NOMO-1 treated with dmso at 0.1 percent for 144 hours (cell line): ENCODE results near the gene ZNRF2.

ENCODE experiments used
- DNase-seq: peaks from one replicate; lab custom pipeline; 2025; ENCODE audit not compliant: unreplicated experiment; lab: John Stamatoyannopoulos, UW

ZNRF2 gene

DNA sequence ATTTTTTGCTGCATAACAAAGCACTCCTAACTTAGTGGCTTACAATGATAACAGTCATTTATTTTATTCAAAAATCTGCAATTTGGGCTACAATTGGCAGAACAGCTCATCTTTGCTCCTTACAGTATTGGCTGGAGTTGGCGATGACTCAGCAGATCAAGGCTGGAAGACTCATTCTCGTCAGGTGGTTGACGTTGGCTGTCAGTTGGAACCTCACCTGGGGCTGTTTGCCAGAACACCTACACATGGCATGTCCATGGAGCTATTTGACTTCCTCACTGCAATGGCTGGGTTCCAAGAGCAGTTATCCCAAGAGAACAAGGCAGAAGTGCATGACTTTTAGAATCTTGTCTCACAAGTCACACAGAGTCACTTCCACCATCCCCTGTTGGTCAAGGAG, 119.1 kb downstream of the ZNRF2 start:
- DNase-seq = no peak

DNA sequence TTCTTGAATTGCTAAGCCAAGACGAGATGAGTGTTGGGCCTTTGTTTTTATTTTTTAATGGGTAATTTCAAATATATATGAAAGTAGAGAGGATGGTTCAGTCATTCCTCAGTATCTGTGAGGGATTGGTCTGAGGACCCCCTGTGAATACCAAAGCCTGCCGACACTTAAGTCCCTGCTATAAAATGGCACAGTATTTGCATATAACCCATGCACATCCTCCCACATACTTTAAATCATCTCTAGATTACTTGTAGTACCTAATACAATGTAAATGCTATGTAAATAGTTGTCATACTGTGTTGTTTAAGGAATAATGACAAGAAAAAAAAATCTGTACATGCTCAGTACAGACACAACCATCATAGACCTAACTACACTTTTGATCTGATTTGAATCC, 120.8 kb downstream of the ZNRF2 start:
- no peak for DNase-seq

GRCh38 chr7:30406664-30407425, 122.4 kb downstream of the ZNRF2 start:
- DNase-seq = peak; percentile 15

- peak; percentile 55 for DNase-seq
Measured at GRCh38 chr7:30411173-30411572, 126.8 kb downstream of the ZNRF2 start.

DNA sequence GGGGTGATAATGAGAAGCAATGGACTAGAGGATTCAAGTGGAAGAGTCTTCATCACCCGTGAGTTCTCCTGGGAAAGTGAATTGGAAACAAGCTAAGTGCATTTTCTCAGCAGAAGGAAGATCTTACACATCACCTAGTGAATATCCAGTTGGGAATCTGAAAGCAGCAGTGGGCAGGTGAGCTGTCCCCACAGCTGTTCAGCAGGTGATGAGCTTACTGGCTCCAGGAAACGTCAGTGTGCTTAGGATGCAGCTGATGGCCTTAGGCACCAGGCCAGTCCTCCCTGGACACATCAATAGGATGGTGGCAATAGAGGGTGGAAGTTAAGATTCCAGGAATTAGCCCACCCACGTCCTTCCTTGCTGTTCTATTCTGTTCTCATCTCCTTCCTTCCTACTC, 127.5 kb downstream of the ZNRF2 start:
- no peak for DNase-seq

GRCh38 chr7:30412782-30413504, 128.5 kb downstream of the ZNRF2 start:
- DNase-seq = peak; percentile 23

DNA sequence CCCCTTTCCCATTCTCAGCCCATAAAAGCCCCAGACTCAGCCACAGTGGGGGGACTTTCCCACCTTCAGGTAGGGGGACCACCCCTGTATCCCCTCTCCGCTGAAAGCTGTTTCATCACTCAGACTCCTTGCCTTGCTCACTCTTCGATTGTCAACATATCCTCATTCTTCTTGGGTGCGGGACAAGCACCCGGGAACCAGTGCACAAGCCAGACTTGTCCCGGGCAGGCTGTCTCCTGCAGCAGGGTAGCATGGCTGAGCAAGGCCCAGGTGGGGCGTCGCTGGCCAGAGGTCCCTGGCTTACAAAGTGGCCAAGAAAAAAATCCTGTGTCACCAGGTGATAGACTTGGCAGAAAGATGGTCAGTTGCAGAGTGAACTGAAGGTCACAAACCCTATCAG, 129.5 kb downstream of the ZNRF2 start:
- no peak for DNase-seq
